Epithelial cell of proximal tubule (primary cell): ENCODE results near the gene LGALS1. TPM values are rescaled to one million over a fixed set of nuclear protein-coding genes. Genes with fewer than 3 reads are reported as not detected.

Experiments used
- DNase-seq: peaks from one replicate; pipeline ENCODE4 v3.0.0-alpha.2; 2011; ENCODE audit warnings: low read depth
- H3K4me3 ChIP-seq: 2 replicates; pipeline ENCODE4 v1.5.1; 2011; ENCODE audit warnings: low read depth, mild to moderate bottlenecking, low read length
- CTCF ChIP-seq: conservative IDR thresholded peaks from 2 replicates; pipeline ENCODE4 v1.5.1; 2012; ENCODE audit warnings: low read depth, mild to moderate bottlenecking, low read length
- total RNA-seq: library from RNA; depleted of rRNA; stranded (reverse); fragments of >200 nt; gene quantifications from 2 replicates; pipeline ENCODE4 v1.2.3, GENCODE V29; 2015

LGALS1 gene
- total RNA-seq, 1 donor from 2014 or later, result 1,833 TPM

- TF ChIP-seq CTCF, result no peak
- H3K4me3 ChIP-seq, result no peak overlapping the region
- no peak for DNase-seq
Measured at GRCh38 chr22:37703906-37704305, 28.5 kb downstream of the LGALS1 start.

GRCh38 chr22:37704645-37705044, 29.2 kb downstream of the LGALS1 start:
- no peak for TF ChIP-seq CTCF

GRCh38 chr22:37705205-37705604, 29.8 kb downstream of the LGALS1 start:
- DNase-seq, result no peak
- no peak overlapping the region for H3K4me3 ChIP-seq
- no peak for TF ChIP-seq CTCF

More at GRCh38 chr22:37704645-37705044, 29.2 kb downstream of the LGALS1 start:
- no peak for DNase-seq
- no peak overlapping the region for H3K4me3 ChIP-seq

GRCh38 chr22:37708580-37709444, 33.4 kb downstream of the LGALS1 start:
- no peak overlapping the region for H3K4me3 ChIP-seq
- no peak for TF ChIP-seq CTCF
- DNase-seq, result no peak

GRCh38 chr22:37709445-37709765, 34.0 kb downstream of the LGALS1 start:
- DNase-seq, result no peak
- no peak for TF ChIP-seq CTCF
- H3K4me3 ChIP-seq, result no peak overlapping the region

GRCh38 chr22:37710675-37711074, 35.2 kb downstream of the LGALS1 start:
- no peak overlapping the region for H3K4me3 ChIP-seq
- DNase-seq, result no peak
- TF ChIP-seq CTCF, result no peak

- no peak for DNase-seq
- no peak overlapping the region for H3K4me3 ChIP-seq
- no peak for TF ChIP-seq CTCF
Measured at GRCh38 chr22:37711490-37711889, 36.1 kb downstream of the LGALS1 start.
